Measurements from ENCODE around the gene CAMTA1.

GRCh38 chr1:7345516-7345915, 560.3 kb downstream of the CAMTA1 start:
- TF ChIP-seq POLR2AphosphoS5 (IDR thresholded peaks at IDR 0.05) = no peak
- no peak for TF ChIP-seq POLR2A (IDR thresholded peaks at IDR 0.05)
- TF ChIP-seq CTCF (IDR thresholded peaks at IDR 0.05) = no peak
